ENCODE data around the gene CNFN.

CNFN gene

GRCh38 chr19:42419309-42419708, 29.2 kb upstream of the CNFN start:
- H3K27me3 ChIP-seq (ENCODE audit: insufficient read depth, low read depth), result no peaks in the 10 kb centered on the region
- H2AFZ ChIP-seq (ENCODE audit: low read depth), result no peak overlapping the region
- H3K27ac ChIP-seq, result no peak overlapping the region
- H3K36me3 ChIP-seq (ENCODE audit: insufficient read depth), result no peaks in the 10 kb centered on the region
- H4K20me1 ChIP-seq (ENCODE audit: insufficient read depth), result no peaks in the 10 kb centered on the region
- TF ChIP-seq CTCF (conservative IDR thresholded peaks at IDR 0.05; ENCODE audit: low read depth, low read length), result no peak
- H3K9ac ChIP-seq, result no peak overlapping the region
- H3K4me1 ChIP-seq (ENCODE audit: low read depth, poor library complexity, severe bottlenecking), result peaks cover 8% of the 10 kb centered on the region
- H3K4me3 ChIP-seq (IDR thresholded peaks at IDR 0.05; ENCODE audit: insufficient read depth, low read depth, low read length), result no peak overlapping the region
- no peak overlapping the region for H3K4me2 ChIP-seq
- no peaks in the 10 kb centered on the region for H3K79me2 ChIP-seq (ENCODE audit: insufficient read depth, low read depth)

- Histone ChIP-seq H2AFZ (ENCODE audit: low read depth) (no peak overlapping the region), H4K20me1 (ENCODE audit: insufficient read depth) (no peaks in the 10 kb centered on the region), H3K4me1 (ENCODE audit: low read depth, poor library complexity, severe bottlenecking) (peaks cover 5% of the 10 kb centered on the region), H3K4me2 (no peak overlapping the region), H3K79me2 (ENCODE audit: insufficient read depth, low read depth) (no peaks in the 10 kb centered on the region), H3K27ac (no peak overlapping the region), H3K36me3 (ENCODE audit: insufficient read depth) (no peaks in the 10 kb centered on the region), H3K9ac (no peak overlapping the region), H3K27me3 (ENCODE audit: insufficient read depth, low read depth) (no peaks in the 10 kb centered on the region), H3K4me3 (IDR thresholded peaks at IDR 0.05; ENCODE audit: insufficient read depth, low read depth, low read length) (no peak overlapping the region)
- TF ChIP-seq CTCF (conservative IDR thresholded peaks at IDR 0.05; ENCODE audit: low read depth, low read length), result no peak
These were observed 22.6 kb upstream of the CNFN start for GRCh38 chr19:42412661-42413076.

DNA sequence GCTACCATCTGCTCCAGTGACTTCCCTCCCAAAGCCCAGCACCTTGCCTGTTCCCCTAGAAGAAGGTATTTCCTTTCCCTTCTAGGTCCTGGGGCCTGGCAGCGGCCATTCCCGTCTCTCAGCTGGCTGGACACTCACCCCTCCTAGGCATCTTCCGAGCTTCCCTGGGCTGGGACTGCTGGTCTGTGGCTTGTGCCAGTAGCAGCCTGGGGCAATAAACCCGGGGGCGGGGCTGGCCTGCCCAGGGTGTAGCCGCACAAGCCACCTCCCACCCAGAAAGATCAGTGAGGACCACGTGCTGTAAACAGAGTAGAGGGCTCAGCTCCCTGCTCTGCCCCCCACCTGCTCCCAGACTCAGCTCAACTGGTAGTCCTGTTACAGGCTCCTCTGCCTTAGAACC, 22.1 kb upstream of the CNFN start:
- Histone ChIP-seq H3K36me3 (ENCODE audit: insufficient read depth) (no peaks in the 10 kb centered on the region), H3K4me3 (IDR thresholded peaks at IDR 0.05; ENCODE audit: insufficient read depth, low read depth, low read length) (no peak overlapping the region), H3K4me2 (no peak overlapping the region), H3K27me3 (ENCODE audit: insufficient read depth, low read depth) (no peaks in the 10 kb centered on the region), H2AFZ (ENCODE audit: low read depth) (no peak overlapping the region), H3K27ac (no peak overlapping the region), H4K20me1 (ENCODE audit: insufficient read depth) (no peaks in the 10 kb centered on the region), H3K9ac (no peak overlapping the region), H3K4me1 (ENCODE audit: low read depth, poor library complexity, severe bottlenecking) (peaks cover 5% of the 10 kb centered on the region), H3K79me2 (ENCODE audit: insufficient read depth, low read depth) (no peaks in the 10 kb centered on the region)
- no peak for TF ChIP-seq CTCF (conservative IDR thresholded peaks at IDR 0.05; ENCODE audit: low read depth, low read length)

- Histone ChIP-seq H3K9ac (no peak overlapping the region), H3K4me3 (IDR thresholded peaks at IDR 0.05; ENCODE audit: insufficient read depth, low read depth, low read length) (no peak overlapping the region)
These were observed 21.6 kb upstream of the CNFN start for GRCh38 chr19:42411581-42412178.

More at GRCh38 chr19:42411581-42412178, 21.6 kb upstream of the CNFN start:
- Histone ChIP-seq H3K4me2 (no peak overlapping the region), H2AFZ (ENCODE audit: low read depth) (no peak overlapping the region), H3K4me1 (ENCODE audit: low read depth, poor library complexity, severe bottlenecking) (peaks cover 5% of the 10 kb centered on the region), H3K36me3 (ENCODE audit: insufficient read depth) (no peaks in the 10 kb centered on the region), H3K79me2 (ENCODE audit: insufficient read depth, low read depth) (no peaks in the 10 kb centered on the region), H3K27me3 (ENCODE audit: insufficient read depth, low read depth) (no peaks in the 10 kb centered on the region), H4K20me1 (ENCODE audit: insufficient read depth) (no peaks in the 10 kb centered on the region), H3K27ac (no peak overlapping the region)
- TF ChIP-seq CTCF (conservative IDR thresholded peaks at IDR 0.05; ENCODE audit: low read depth, low read length), result no peak

Data from KMS-11 (cell line).